NAMALWA (cell line): ENCODE measurements around the gene PAPPA.

Experiments used
- DNase-seq: peaks from one replicate; pipeline ENCODE4 v3.0.0-alpha.2; 2015; ENCODE audit warnings: low spot score

PAPPA gene

DNA sequence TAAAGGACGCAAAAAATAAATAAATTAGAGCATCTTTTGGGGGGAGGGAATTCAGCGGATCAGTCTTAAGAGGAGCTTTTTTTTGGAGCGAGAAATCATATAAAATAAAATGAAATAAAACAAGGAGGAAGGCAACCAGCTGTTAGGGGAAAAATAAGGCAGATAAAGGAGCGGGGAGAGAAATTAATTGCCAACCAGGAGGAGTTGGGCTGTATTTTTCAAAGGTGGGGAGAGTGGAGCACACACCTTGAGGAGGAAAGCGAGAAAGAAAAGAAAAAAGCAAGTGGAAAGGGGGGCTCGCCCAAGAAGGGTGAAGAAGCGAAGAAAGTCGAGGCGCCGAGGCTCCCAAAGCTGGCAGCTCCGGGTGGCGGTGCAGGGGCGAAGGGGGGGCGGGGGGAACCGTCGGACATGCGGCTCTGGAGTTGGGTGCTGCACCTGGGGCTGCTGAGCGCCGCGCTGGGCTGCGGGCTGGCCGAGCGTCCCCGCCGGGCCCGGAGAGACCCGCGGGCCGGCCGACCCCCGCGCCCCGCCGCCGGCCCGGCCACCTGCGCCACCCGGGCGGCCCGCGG, at the start of gene PAPPA:
Gene PAPPA, plus strand, starts transcription at position 27 of the 569 bp plus-strand sequence. Its CDS starts 382 bp downstream, at position 409.
- no peak for DNase-seq

GRCh38 chr9:116103976-116104820, 49.4 kb upstream of the PAPPA start:
- no peak for DNase-seq

GRCh38 chr9:116112236-116112635, 41.4 kb upstream of the PAPPA start:
- peak; percentile 27 for DNase-seq

- DNase-seq = no peak
Measured at GRCh38 chr9:116115761-116116353, 37.7 kb upstream of the PAPPA start.

DNA sequence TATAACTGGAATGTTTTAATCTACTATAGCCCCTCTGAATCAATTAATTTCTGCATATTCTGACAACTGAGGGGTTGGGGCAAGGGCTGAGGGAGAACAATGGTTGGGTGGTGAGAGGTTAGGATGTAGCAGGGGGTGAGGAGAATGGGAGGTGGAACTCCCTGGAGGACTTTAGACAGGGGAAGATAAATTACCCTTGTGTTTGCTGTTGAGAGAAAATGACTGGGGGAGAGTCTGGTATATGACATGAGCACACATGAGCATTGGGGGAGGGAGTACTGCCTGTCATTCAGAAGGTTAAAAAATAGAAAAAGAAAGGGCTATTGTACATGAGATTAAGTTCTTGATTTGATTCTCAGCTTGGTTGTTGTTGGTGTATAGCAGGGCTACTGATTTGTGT, 37.2 kb upstream of the PAPPA start:
- DNase-seq = no peak

- DNase-seq = no peak
Measured at GRCh38 chr9:116123171-116123570, 30.4 kb upstream of the PAPPA start.

- DNase-seq = no peak
Measured at GRCh38 chr9:116124472-116125040, 29.0 kb upstream of the PAPPA start.

DNA sequence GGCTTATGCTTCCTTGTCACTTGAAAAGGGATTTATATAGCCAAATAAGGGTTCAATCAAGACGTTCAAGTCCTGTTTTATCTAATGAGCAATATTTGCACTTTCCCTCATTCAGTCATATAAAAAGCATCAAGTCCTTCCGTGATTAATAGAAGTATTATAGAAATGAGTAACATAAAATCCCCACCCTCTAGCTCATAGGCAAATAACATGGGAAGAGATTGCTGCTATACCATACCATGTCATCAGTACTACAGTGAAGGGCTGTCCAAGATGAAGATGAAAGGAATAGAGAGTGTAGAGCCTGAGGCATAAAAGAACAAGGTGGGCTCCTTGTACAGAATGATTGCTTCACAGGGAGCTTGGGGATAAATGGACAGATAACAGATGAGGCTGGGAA, 20.4 kb upstream of the PAPPA start:
- DNase-seq = no peak

DNA sequence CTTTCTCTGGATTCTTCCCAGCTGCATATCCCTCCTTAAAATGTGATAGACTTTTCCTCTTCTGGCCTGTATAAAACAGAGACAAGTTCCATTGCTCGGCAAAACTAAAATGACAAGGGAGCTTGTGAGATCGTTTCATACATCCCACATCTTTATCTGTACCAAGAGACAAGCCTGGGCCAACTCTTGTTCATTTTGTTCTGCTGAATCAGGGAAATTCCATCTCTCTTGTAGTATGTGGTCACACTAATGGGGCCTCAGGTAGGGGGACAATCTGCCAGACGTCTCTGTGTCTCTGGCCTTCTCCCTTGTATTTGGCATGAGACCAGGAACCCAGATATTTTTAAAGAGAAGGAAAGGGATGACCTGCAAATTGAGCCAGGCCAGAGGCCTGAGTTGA, 18.6 kb upstream of the PAPPA start:
- no peak for DNase-seq

GRCh38 chr9:116137010-116137409, 16.6 kb upstream of the PAPPA start:
- no peak for DNase-seq

DNA sequence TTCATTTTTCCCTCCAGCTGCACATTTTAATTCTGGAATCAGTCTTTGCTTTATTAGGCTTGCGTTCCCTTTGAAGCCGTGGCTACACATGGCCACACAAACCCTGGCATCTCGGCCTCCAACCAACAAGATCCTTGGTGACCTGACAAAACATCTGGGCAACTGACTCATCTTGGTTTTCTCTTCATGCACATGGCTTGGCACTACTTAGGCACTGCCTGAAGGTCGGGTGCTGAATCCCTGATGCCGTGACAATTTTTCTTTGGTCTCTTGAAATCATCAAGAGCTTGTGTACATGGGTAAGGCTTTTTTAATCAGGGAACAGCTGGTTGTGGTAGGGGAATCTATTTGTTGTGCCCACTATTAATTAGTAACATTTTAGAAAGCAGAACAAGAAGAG, 16.0 kb upstream of the PAPPA start:
- no peak for DNase-seq

GRCh38 chr9:116141864-116142561, 11.6 kb upstream of the PAPPA start:
- DNase-seq = no peak

DNA sequence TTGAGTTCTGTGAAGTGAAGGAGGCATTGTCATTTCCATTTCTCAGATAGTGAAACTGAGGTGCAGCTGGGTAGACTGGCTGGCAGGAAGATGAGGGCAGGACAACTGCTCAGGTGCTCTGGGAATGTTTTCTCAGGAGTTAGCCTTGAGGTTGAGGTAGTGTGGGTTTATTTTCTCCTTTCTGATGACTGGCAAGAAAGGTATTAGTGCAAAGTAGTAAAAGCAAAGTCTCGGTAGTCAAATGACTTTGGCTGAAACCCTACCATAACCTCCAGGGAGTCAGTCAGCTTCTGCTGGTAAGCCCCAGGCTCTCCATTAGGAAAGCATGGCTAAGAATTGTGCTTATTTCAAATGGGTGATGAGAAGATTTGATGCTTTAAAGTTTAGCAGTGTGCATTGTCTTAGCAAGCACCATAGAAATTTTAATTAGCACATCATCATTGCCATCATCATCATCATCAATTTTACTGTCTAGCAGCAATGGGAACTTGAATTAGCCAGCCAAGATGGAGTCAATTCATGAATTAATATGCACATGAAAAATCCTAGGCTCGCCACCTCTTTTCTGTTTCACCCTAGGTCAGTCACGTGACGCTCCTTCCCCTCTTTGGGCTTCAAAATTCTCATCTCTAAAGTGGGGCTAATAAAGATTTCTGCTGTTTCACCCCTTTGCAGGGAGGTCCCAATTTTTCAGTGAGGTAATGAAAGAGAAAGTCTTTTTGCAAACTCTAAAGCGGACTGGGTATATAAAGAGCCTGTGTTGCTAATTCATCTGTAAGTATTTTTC, 10.7 kb upstream of the PAPPA start:
- no peak for DNase-seq

GRCh38 chr9:116144038-116144437, 9.6 kb upstream of the PAPPA start:
- no peak for DNase-seq

- no peak for DNase-seq
Measured at GRCh38 chr9:116144555-116144954, 9.0 kb upstream of the PAPPA start.

DNA sequence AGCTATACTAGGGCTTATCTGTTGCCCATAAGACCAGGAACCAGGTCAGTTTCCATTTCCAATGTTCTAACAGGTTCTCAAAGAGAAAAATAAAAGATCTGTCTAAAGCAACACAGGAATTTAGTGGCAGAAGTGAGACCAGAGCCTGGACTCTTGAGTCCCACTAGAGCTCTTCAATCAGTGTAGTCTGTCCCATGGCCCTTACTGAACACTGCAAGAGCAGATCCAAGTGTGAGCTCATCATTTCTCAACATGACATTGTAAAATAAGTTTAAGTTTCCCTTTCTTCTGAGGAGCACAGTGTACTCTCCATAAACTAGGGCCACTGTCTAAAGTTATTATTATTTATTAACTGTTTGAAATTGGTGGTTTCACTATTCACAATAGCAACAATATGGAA, 8.6 kb upstream of the PAPPA start:
- no peak for DNase-seq

DNA sequence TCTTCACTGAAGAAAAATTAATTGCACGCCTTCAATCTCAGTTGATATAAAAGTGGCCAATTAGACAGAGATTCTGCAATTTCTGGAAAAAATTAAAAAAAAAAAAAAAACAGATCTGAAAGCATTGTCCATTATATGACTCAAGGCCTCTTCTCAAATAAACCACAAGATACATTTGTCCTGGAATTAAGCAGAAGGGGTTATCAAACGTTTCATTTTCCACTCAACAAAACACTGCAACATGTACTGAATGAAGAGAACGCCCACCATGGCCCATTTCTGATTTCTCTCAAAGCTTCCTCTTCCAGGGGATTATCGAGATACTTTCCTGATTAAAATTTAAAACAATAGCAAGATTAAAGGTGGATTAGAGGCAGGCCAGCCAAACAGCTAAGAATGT, 5.8 kb upstream of the PAPPA start:
- no peak for DNase-seq

DNA sequence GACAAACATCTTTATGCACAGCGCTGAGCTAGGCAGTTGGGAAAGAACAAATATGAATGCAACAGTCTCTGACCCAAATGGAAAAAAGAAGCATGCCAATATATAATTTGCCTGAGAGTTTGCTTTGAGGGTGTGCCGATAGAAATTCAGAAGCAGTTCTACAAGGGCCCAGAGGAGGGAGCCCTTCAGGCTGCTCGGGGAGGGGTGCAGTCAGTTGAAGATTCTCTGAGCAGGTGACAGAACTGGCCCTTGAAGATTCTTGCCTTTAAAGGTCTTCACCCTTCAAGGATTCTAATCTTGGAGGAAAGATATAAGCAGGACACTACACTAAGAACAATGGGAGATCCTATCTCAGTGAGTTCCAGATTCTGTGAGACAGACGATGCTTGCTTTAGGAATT, 3.7 kb upstream of the PAPPA start:
- peak; percentile 53 for DNase-seq

DNA sequence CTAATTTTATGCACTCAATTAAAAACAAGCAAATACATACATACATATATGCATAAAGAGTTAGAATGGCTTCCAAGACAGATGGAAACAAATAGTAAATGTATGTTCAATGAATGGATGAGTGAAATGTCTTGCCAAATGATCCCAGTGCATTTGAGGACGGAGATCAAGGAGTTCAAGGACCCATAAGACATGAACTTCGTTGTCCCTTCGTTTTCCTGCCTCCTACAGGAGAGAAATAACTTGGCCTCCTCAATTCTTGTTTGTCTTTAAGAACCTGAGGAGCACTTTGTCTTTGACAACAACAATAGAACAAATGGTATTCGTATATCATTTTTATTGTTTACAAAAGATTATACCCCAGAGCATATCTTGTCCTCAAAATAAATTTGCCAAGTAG, 2.4 kb upstream of the PAPPA start:
- no peak for DNase-seq

GRCh38 chr9:116151966-116152381, 1.6 kb upstream of the PAPPA start:
- no peak for DNase-seq

GRCh38 chr9:116152390-116152789, 1.2 kb upstream of the PAPPA start:
- peak; percentile 44 for DNase-seq
